Measurements from ENCODE around the gene BOD1L1. TPM values are rescaled to one million over a fixed set of nuclear protein-coding genes. Genes with fewer than 3 reads are reported as not detected.

BOD1L1 gene
- total and polyA plus RNA-seq, 5 donors: 14.0 to 24.7 (median 23.1) TPM

- DNase-seq (no peak), ATAC-seq (no peak)
- H3K27ac ChIP-seq (ENCODE audit: low read length): no peak overlapping the region
- H3K27me3 ChIP-seq (ENCODE audit: control insufficient read depth, insufficient read depth): no peaks in the 10 kb centered on the region
- intact Hi-C loops (cut with DNase I): no loop called here
- H3K4me3 ChIP-seq (ENCODE audit: low read length): no peak overlapping the region
- H3K9me3 ChIP-seq (ENCODE audit: control insufficient read depth, low read length): no peaks in the 10 kb centered on the region
- WGBS: 83% methylated on average over 3 of the region's 3 CpGs
- no peaks in the 10 kb centered on the region for H3K4me1 ChIP-seq (ENCODE audit: control insufficient read depth, insufficient read depth, low read length)
Measured at GRCh38 chr4:13617801-13618200, 9.7 kb downstream of the BOD1L1 start.

GRCh38 chr4:13616597-13616996, 10.9 kb downstream of the BOD1L1 start:
- Histone ChIP-seq H3K4me1 (ENCODE audit: control insufficient read depth, insufficient read depth, low read length) (no peaks in the 10 kb centered on the region), H3K9me3 (ENCODE audit: control insufficient read depth, low read length) (no peaks in the 10 kb centered on the region), H3K27me3 (ENCODE audit: control insufficient read depth, insufficient read depth) (no peaks in the 10 kb centered on the region), H3K27ac (ENCODE audit: low read length) (no peak overlapping the region), H3K4me3 (ENCODE audit: low read length) (no peak overlapping the region)
- 96% methylated on average over 4 of the region's 4 CpGs for WGBS
- intact Hi-C loops (cut with DNase I): no loop called here
- no peak for ATAC-seq
- no peak for DNase-seq

DNA sequence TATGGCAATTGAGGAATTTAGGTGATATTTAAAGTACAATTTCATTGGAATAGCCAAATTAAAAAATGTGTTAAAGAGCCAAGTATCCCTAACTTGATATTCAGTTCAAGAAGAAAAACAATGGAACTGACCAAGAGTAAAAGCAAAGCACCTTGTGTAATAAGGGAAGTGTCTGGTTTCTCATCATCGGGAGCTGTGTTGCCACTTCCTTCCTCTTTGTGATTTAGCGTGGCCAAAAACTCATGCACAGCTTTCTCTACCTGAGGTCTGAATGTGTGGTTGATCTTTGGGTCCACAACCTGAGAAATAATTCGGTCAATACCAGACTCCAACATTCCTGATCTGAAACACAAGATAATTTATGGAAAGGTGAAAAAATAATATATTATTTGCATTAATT, 12.4 kb downstream of the BOD1L1 start:
- H3K4me1 ChIP-seq (ENCODE audit: control insufficient read depth, insufficient read depth, low read length): no peaks in the 10 kb centered on the region
- H3K4me3 ChIP-seq (ENCODE audit: low read length): no peak overlapping the region
- H3K27me3 ChIP-seq (ENCODE audit: control insufficient read depth, insufficient read depth): no peaks in the 10 kb centered on the region
- DNase-seq: no peak
- H3K27ac ChIP-seq (ENCODE audit: low read length): no peak overlapping the region
- no peaks in the 10 kb centered on the region for H3K9me3 ChIP-seq (ENCODE audit: control insufficient read depth, low read length)
- intact Hi-C loops (cut with DNase I): no loop called here
- ATAC-seq: no peak
- 81% methylated on average over 3 of the region's 3 CpGs for WGBS

- Histone ChIP-seq H3K27ac (ENCODE audit: low read length) (no peak overlapping the region), H3K4me1 (ENCODE audit: control insufficient read depth, insufficient read depth, low read length) (no peaks in the 10 kb centered on the region), H3K4me3 (ENCODE audit: low read length) (no peak overlapping the region), H3K9me3 (ENCODE audit: control insufficient read depth, low read length) (no peaks in the 10 kb centered on the region), H3K27me3 (ENCODE audit: control insufficient read depth, insufficient read depth) (no peaks in the 10 kb centered on the region)
- ATAC-seq (no peak), DNase-seq (no peak)
- 76% methylated on average over 4 of the region's 4 CpGs for WGBS
- intact Hi-C loops (cut with DNase I): no loop called here
Measured at GRCh38 chr4:13612569-13612968, 15.0 kb downstream of the BOD1L1 start.

GRCh38 chr4:13611283-13611842, 16.2 kb downstream of the BOD1L1 start:
- intact Hi-C loops (cut with DNase I): no loop called here
- Histone ChIP-seq H3K4me3 (ENCODE audit: low read length) (no peak overlapping the region), H3K4me1 (ENCODE audit: control insufficient read depth, insufficient read depth, low read length) (no peaks in the 10 kb centered on the region), H3K27me3 (ENCODE audit: control insufficient read depth, insufficient read depth) (no peaks in the 10 kb centered on the region), H3K27ac (ENCODE audit: low read length) (peak overlapping the region; percentile 37), H3K9me3 (ENCODE audit: control insufficient read depth, low read length) (no peaks in the 10 kb centered on the region)
- ATAC-seq (peak; percentile 66 to 84), DNase-seq (no peak)
- 66% methylated on average over 3 of the region's 3 CpGs for WGBS

- DNase-seq (no peak), ATAC-seq (no peak)
- intact Hi-C loops (cut with DNase I): no loop called here
- 88% methylated on average over 1 of the region's 1 CpG for WGBS
- Histone ChIP-seq H3K4me3 (ENCODE audit: low read length) (no peak overlapping the region), H3K9me3 (ENCODE audit: control insufficient read depth, low read length) (no peaks in the 10 kb centered on the region), H3K27me3 (ENCODE audit: control insufficient read depth, insufficient read depth) (no peaks in the 10 kb centered on the region), H3K27ac (ENCODE audit: low read length) (no peak overlapping the region), H3K4me1 (ENCODE audit: control insufficient read depth, insufficient read depth, low read length) (no peaks in the 10 kb centered on the region)
Measured at GRCh38 chr4:13605330-13605729, 22.2 kb downstream of the BOD1L1 start.

DNA sequence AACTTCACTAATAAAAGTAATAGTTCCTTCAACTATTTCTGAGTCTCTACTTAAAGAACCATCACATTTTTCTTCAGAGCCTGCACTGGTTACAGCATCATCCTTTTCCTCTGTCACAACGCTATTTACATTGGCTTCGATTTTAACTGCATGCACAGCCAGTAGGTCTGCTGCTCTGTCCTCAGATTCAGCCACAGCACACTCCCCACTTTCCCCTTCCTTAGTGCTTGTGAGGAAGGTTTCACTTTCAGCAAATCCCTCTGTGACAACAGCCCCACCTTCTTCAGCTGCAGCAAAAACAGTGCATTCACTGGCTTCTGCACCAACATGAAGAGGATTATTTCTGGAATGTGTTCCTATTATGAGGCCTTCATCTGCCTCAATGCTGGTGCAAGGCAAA, 25.7 kb downstream of the BOD1L1 start:
- Histone ChIP-seq H3K27ac (ENCODE audit: low read length) (no peak overlapping the region), H3K27me3 (ENCODE audit: control insufficient read depth, insufficient read depth) (no peaks in the 10 kb centered on the region), H3K9me3 (ENCODE audit: control insufficient read depth, low read length) (no peaks in the 10 kb centered on the region), H3K4me3 (ENCODE audit: low read length) (no peak overlapping the region), H3K4me1 (ENCODE audit: control insufficient read depth, insufficient read depth, low read length) (no peaks in the 10 kb centered on the region)
- ATAC-seq: no peak
- WGBS: 97% methylated on average over 2 of the region's 2 CpGs
- intact Hi-C loops (cut with DNase I): no loop called here
- no peak for DNase-seq

DNA sequence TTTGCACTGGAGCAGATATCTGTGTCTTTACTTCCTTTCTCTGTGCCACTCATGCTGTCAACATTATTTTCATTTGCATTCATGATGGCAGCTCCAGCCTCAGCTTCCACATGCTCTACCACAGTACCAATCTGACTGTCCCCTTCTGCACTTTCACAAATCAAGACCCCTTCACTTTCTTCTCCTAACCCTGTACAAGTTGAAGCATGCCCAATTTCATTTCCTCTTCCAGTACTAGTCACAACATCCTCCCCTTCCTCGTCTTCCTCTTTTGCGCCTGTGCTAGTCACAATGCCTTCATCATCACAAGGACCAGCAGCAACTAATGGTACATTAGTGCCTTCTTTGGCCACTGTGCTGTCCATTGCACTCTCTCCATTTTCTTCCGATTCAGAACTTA, 26.5 kb downstream of the BOD1L1 start:
- Histone ChIP-seq H3K27ac (ENCODE audit: low read length) (no peak overlapping the region), H3K9me3 (ENCODE audit: control insufficient read depth, low read length) (no peaks in the 10 kb centered on the region), H3K27me3 (ENCODE audit: control insufficient read depth, insufficient read depth) (no peaks in the 10 kb centered on the region), H3K4me3 (ENCODE audit: low read length) (no peak overlapping the region), H3K4me1 (ENCODE audit: control insufficient read depth, insufficient read depth, low read length) (no peaks in the 10 kb centered on the region)
- DNase-seq (no peak), ATAC-seq (no peak)
- WGBS: 92% methylated on average over 3 of the region's 3 CpGs
- intact Hi-C loops (cut with DNase I): no loop called here

- H3K27ac ChIP-seq (ENCODE audit: low read length): no peak overlapping the region
- H3K27me3 ChIP-seq (ENCODE audit: control insufficient read depth, insufficient read depth): no peaks in the 10 kb centered on the region
- intact Hi-C loops (cut with DNase I): no loop called here
- no peak for DNase-seq
- no peak for ATAC-seq
- WGBS: 78% methylated on average over 5 of the region's 5 CpGs
- no peak overlapping the region for H3K4me3 ChIP-seq (ENCODE audit: low read length)
- H3K9me3 ChIP-seq (ENCODE audit: control insufficient read depth, low read length): no peaks in the 10 kb centered on the region
- no peaks in the 10 kb centered on the region for H3K4me1 ChIP-seq (ENCODE audit: control insufficient read depth, insufficient read depth, low read length)
Measured at GRCh38 chr4:13599159-13599558, 28.4 kb downstream of the BOD1L1 start.

DNA sequence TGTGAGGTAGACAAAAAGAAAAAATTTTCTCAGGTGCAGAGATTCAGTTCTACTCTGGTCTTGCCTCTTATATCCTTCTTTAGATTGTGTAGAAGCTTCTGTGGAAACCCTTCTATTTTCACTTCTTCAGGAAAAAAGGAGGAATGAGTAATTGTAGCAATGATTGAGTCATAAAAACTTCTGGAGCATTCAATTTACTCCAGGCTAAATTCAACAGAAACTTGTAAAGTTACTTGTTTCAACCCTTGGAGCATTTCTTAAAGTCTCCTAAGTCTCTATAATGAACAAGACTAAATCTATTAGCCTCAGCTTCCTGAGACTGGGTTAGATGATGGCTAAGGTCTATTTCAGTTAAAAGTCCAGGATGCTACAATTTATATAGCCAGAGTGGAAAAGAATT, 29.9 kb downstream of the BOD1L1 start:
- intact Hi-C loops (cut with DNase I): no loop called here
- H3K27ac ChIP-seq (ENCODE audit: low read length): no peak overlapping the region
- no peak for ATAC-seq
- no peak for DNase-seq
- H3K27me3 ChIP-seq (ENCODE audit: control insufficient read depth, insufficient read depth): no peaks in the 10 kb centered on the region
- no peaks in the 10 kb centered on the region for H3K4me1 ChIP-seq (ENCODE audit: control insufficient read depth, insufficient read depth, low read length)
- no peaks in the 10 kb centered on the region for H3K9me3 ChIP-seq (ENCODE audit: control insufficient read depth, low read length)
- H3K4me3 ChIP-seq (ENCODE audit: low read length): no peak overlapping the region

- no peaks in the 10 kb centered on the region for H3K27me3 ChIP-seq (ENCODE audit: control insufficient read depth, insufficient read depth)
- DNase-seq: no peak
- H3K9me3 ChIP-seq (ENCODE audit: control insufficient read depth, low read length): no peaks in the 10 kb centered on the region
- H3K4me3 ChIP-seq (ENCODE audit: low read length): no peak overlapping the region
- no peaks in the 10 kb centered on the region for H3K4me1 ChIP-seq (ENCODE audit: control insufficient read depth, insufficient read depth, low read length)
- no peak overlapping the region for H3K27ac ChIP-seq (ENCODE audit: low read length)
- no peak for ATAC-seq
- intact Hi-C loops (cut with DNase I): no loop called here
Measured at GRCh38 chr4:13597141-13597540, 30.4 kb downstream of the BOD1L1 start.

DNA sequence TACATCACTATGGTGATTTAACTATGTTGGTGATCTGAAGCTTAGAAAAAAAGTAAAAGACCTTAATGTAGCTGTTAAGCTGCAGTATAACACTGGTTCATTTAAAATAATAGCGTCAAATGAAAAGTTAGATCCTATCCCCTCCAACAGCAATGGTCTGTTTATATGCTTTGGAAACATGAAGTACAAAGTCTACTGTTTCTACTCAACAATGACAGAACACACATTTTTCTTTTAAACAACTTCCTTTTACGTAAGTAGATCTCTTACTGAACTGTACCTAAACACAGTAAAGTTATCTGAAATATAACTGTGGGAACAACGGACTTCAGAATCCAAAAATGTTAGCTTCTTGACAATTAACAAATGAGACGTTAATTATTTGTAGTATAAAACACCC, 35.3 kb downstream of the BOD1L1 start:
- intact Hi-C loops (cut with DNase I): no loop called here
- Histone ChIP-seq H3K4me3 (ENCODE audit: low read length) (no peak overlapping the region), H3K9me3 (ENCODE audit: control insufficient read depth, low read length) (no peaks in the 10 kb centered on the region), H3K4me1 (ENCODE audit: control insufficient read depth, insufficient read depth, low read length) (no peaks in the 10 kb centered on the region), H3K27me3 (ENCODE audit: control insufficient read depth, insufficient read depth) (no peaks in the 10 kb centered on the region), H3K27ac (ENCODE audit: low read length) (no peak overlapping the region)
- DNase-seq (no peak), ATAC-seq (no peak)
- WGBS: 93% methylated on average over 4 of the region's 4 CpGs

Measured in right cardiac atrium (tissue), 5 donors.